Neural cell (in vitro differentiated cells): Measurements from ENCODE around the gene NCKAP1. TPM values are rescaled to one million over a fixed set of nuclear protein-coding genes. Genes with fewer than 3 reads are reported as not detected.

Source experiments
- H2AFZ ChIP-seq: fragments of 200-600, 300-800 bp; sonication (generic), shearing (Covaris generic); 2 replicates; pipeline ENCODE4 v1.6.0; 2014; ENCODE audit warnings: low read depth, mild to moderate bottlenecking, antibody characterized with exemption, low read length, moderate library complexity
- H3F3A ChIP-seq: fragments of 200-600 bp; shearing (Covaris generic); 2 replicates; pipeline ENCODE4 v1.6.1; 2016; ENCODE audit warnings: mild to moderate bottlenecking, moderate library complexity, mixed read lengths, antibody characterized with exemption, low read length; ENCODE audit not compliant: insufficient read depth, poor library complexity, severe bottlenecking
- H3K27ac ChIP-seq: fragments of 200-600, 300-800 bp; sonication (generic), shearing (Covaris generic); 2 replicates; pipeline ENCODE4 v1.5.1; 2014; ENCODE audit warnings: mild to moderate bottlenecking, low read length, moderate library complexity
- H3K27me3 ChIP-seq: fragments of 300-800, 200-600 bp; sonication (generic), shearing (Covaris generic); 2 replicates; pipeline ENCODE4 v1.6.0; 2014; ENCODE audit warnings: mild to moderate bottlenecking, low read depth, low read length, moderate library complexity; ENCODE audit not compliant: insufficient read depth
- H3K36me3 ChIP-seq: fragments of 300-800, 200-600 bp; sonication (generic), shearing (Covaris generic); 2 replicates; pipeline ENCODE4 v1.5.1; 2014; ENCODE audit warnings: mild to moderate bottlenecking, antibody characterized with exemption, low read length, moderate library complexity; ENCODE audit not compliant: insufficient read depth
- H3K4me2 ChIP-seq: fragments of 300-800, 200-600 bp; sonication (generic), shearing (Covaris generic); 2 replicates; pipeline ENCODE4 v1.6.0; 2014; ENCODE audit warnings: mild to moderate bottlenecking, low read length
- H3K4me3 ChIP-seq: fragments of 300-800, 200-600 bp; sonication (generic), shearing (Covaris generic); 2 replicates; pipeline ENCODE4 v1.5.1; 2014; ENCODE audit warnings: mild to moderate bottlenecking, low read length, moderate library complexity
- H3K79me2 ChIP-seq: fragments of 200-600 bp; shearing (Covaris generic); replicated peaks from 2 replicates; pipeline ENCODE4 v1.6.0; 2014; ENCODE audit warnings: mild to moderate bottlenecking, low read length, moderate library complexity; ENCODE audit not compliant: insufficient read depth
- H3K9ac ChIP-seq: fragments of 300-800, 200-600 bp; sonication (generic), shearing (Covaris generic); 2 replicates; pipeline ENCODE4 v1.6.1; 2016; ENCODE audit warnings: mild to moderate bottlenecking, low read length, mixed read lengths
- H3K9me2 ChIP-seq: fragments of 200-600 bp; shearing (Covaris generic); 2 replicates; pipeline ENCODE4 v1.6.1; 2016; ENCODE audit warnings: mild to moderate bottlenecking, low read length, mixed read lengths; ENCODE audit not compliant: insufficient read depth
- H3K9me3 ChIP-seq: fragments of 200-600, 300-800 bp; sonication (generic), shearing (Covaris generic); 2 replicates; pipeline ENCODE4 v1.6.1; 2016; ENCODE audit warnings: mild to moderate bottlenecking, mixed run types, low read length, moderate library complexity, mixed read lengths
- H4K20me1 ChIP-seq: fragments of 200-600 bp; shearing (Covaris generic); 2 replicates; pipeline ENCODE4 v1.6.1; 2016; ENCODE audit warnings: mild to moderate bottlenecking, mixed run types; ENCODE audit not compliant: insufficient read depth
- CTCF ChIP-seq: fragments of 450-650 bp; IDR thresholded peaks from 2 replicates; pipeline ENCODE4 v1.5.1; 2014; ENCODE audit warnings: antibody characterized with exemption, mild to moderate bottlenecking, moderate library complexity; ENCODE audit not compliant: poor library complexity, severe bottlenecking
- EP300 ChIP-seq: fragments of 450-650 bp; conservative IDR thresholded peaks from 2 replicates; pipeline ENCODE4 v1.6.1; 2014; ENCODE audit warnings: antibody characterized with exemption, mild to moderate bottlenecking, moderate library complexity; ENCODE audit not compliant: poor library complexity, severe bottlenecking
- EZH2 ChIP-seq: fragments of 200-600, 300-800 bp; shearing (Covaris generic), sonication (generic); IDR thresholded peaks from 2 replicates; pipeline ENCODE4 v1.6.1; 2014; ENCODE audit warnings: antibody characterized with exemption, low read length, borderline replicate concordance, mild to moderate bottlenecking; ENCODE audit not compliant: insufficient read depth, poor library complexity, severe bottlenecking
- MXI1 ChIP-seq: fragments of 450-650 bp; conservative IDR thresholded peaks from 2 replicates; pipeline ENCODE4 v1.6.1; 2014; ENCODE audit warnings: antibody characterized with exemption, mild to moderate bottlenecking; ENCODE audit not compliant: poor library complexity, severe bottlenecking
- POLR2AphosphoS5 ChIP-seq: IDR thresholded peaks from 2 replicates; pipeline ENCODE4 v1.6.1; 2012
- RAD21 ChIP-seq: fragments of 450-650 bp; conservative IDR thresholded peaks from 2 replicates; pipeline ENCODE4 v1.6.1; 2014; ENCODE audit warnings: antibody characterized with exemption, mild to moderate bottlenecking, moderate library complexity
- REST ChIP-seq: IDR thresholded peaks from 2 replicates; pipeline ENCODE4 v1.6.1; 2012; ENCODE audit warnings: borderline replicate concordance
- SMC3 ChIP-seq: fragments of 450-650 bp; conservative IDR thresholded peaks from 2 replicates; pipeline ENCODE4 v1.6.1; 2014; ENCODE audit warnings: antibody characterized with exemption, mild to moderate bottlenecking, moderate library complexity; ENCODE audit not compliant: poor library complexity
- TAF1 ChIP-seq: IDR thresholded peaks from 2 replicates; pipeline ENCODE4 v1.6.1; 2012; ENCODE audit warnings: low read depth
- polyA plus RNA-seq: library from polyadenylated mRNA; depleted of rRNA; stranded (reverse); fragments of >200 nt; gene quantifications from 2 replicates; pipeline ENCODE4 v1.2.3, GENCODE V29; 2014

Gene NCKAP1
- polyA plus RNA-seq, 1 donor from 2014 or later, result 124 TPM

DNA sequence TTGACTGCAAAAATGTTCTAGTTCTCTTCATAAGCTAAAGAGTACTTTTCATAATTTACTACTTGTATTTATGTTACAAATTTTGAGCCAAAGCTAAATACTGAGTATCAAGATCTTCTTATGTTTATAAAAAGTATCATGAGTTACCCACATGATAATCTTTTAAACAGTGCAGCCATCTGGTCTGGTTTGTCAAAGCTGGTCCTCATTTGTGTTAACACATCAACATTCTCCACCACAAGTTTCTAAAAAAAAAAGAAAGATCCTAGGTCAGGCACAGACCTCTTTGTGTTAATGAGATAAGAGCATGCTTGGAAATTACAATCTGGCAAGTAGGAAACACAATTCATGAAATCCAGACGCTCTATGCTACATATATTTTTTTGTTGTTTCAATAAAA is 96.3 kb downstream of the NCKAP1 start:
- H3K9ac ChIP-seq, result no peak overlapping the region
- H3F3A ChIP-seq, result no peaks in the 10 kb centered on the region
- no peaks in the 10 kb centered on the region for H3K9me2 ChIP-seq
- H3K79me2 ChIP-seq, result no peaks in the 10 kb centered on the region
- H3K9me3 ChIP-seq, result no peaks in the 10 kb centered on the region
- no peaks in the 10 kb centered on the region for H3K27me3 ChIP-seq
- no peaks in the 10 kb centered on the region for H4K20me1 ChIP-seq
- H2AFZ ChIP-seq, result no peak overlapping the region
- H3K27ac ChIP-seq, result no peak overlapping the region
- no peak overlapping the region for H3K4me2 ChIP-seq
- peaks cover 14% of the 10 kb centered on the region for H3K36me3 ChIP-seq
- no peak overlapping the region for H3K4me3 ChIP-seq
- no peak for TF ChIP-seq SMC3
- TF ChIP-seq MXI1, result no peak
- TF ChIP-seq EZH2, result no peak
- no peak for TF ChIP-seq RAD21
- no peak for TF ChIP-seq REST
- TF ChIP-seq EP300, result no peak
- no peak for TF ChIP-seq POLR2AphosphoS5
- no peak for TF ChIP-seq CTCF
- TF ChIP-seq TAF1, result no peak

DNA sequence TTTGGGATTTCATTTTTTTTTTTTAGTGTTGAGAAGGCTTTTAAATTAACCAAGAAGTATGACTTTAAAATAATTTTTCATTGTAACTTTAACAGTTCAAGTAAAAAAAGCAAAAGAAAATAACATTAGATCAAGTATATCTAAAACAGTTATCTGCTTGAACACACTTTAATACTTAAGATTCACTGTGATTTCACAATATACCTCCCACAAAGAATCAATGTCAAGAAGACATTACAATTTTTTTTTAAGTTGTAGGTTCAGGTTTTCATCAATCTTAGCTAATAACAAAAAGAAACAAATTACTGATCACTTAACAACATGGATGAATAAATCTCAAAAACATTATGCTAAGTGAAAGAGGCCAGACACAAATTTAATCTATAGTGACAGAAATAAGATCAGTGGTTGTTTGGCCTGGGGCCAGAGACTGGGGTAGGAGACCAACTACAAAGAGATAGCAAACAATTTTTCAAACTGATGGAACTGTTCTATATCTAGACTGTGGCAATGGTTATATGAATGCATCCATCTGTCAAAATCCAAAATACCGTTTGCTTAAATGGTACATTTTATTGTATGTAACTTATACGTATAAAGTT is 97.0 kb downstream of the NCKAP1 start:
- H3K4me2 ChIP-seq, result no peak overlapping the region
- TF ChIP-seq EP300 (no peak), RAD21 (no peak), REST (no peak)
- no peaks in the 10 kb centered on the region for H3K9me3 ChIP-seq
- no peaks in the 10 kb centered on the region for H3F3A ChIP-seq
- H3K36me3 ChIP-seq, result peaks cover 14% of the 10 kb centered on the region
- H3K4me3 ChIP-seq, result no peak overlapping the region
- no peaks in the 10 kb centered on the region for H3K9me2 ChIP-seq
- no peaks in the 10 kb centered on the region for H3K79me2 ChIP-seq
- H3K27ac ChIP-seq, result no peak overlapping the region
- H4K20me1 ChIP-seq, result no peaks in the 10 kb centered on the region
- no peak overlapping the region for H2AFZ ChIP-seq
- no peaks in the 10 kb centered on the region for H3K27me3 ChIP-seq
- no peak overlapping the region for H3K9ac ChIP-seq
